ENCODE results near the gene SHC3.
A peak's percentile ranks its signal among the peaks of the same experiment; 100 is the strongest.

- TF ChIP-seq POLR2A (IDR thresholded peaks at IDR 0.05), result peak; percentile 57 to 76
- TF ChIP-seq CTCF (IDR thresholded peaks at IDR 0.05), result peak in 1 of 6 experiments; percentile 26
Observed at GRCh38 chr9:88991066-88992034, 187.3 kb downstream of the SHC3 start, which contains the start of gene S1PR3.
